Measurements from ENCODE around the gene MCHR1. TPM values are rescaled to one million over a fixed set of nuclear protein-coding genes. Genes with fewer than 3 reads are reported as not detected.
"Not testable (repeated sequence)": the region's sequence is repeated elsewhere in the genome, so short reads cannot be mapped to it uniquely, and the experiment has no call there.

MCHR1 gene
- total RNA-seq, 1 donor from 2014 or later = not detected

GRCh38 chr22:40653361-40653760 is 25.9 kb upstream of the MCHR1 start:
- intact Hi-C loops (cut with DNase I) = no loop called here
- ATAC-seq = no peak

GRCh38 chr22:40654522-40655167 is 24.6 kb upstream of the MCHR1 start:
- Histone ChIP-seq H3K36me3 (no peaks in the 10 kb centered on the region), H3K27me3 (no peaks in the 10 kb centered on the region), H3K4me3 (no peak overlapping the region), H3K4me1 (peaks cover 13% of the 10 kb centered on the region), H3K27ac (no peak overlapping the region), H3K9me3 (no peaks in the 10 kb centered on the region)
- peak; percentile 28 for TF ChIP-seq CTCF (IDR thresholded peaks at IDR 0.05)
- peak; percentile 5 for ATAC-seq
- intact Hi-C loops (cut with DNase I) = no loop called here
- DNase-seq = no peak

More at GRCh38 chr22:40653361-40653760, 25.9 kb upstream of the MCHR1 start:
- no peaks in the 10 kb centered on the region for H3K36me3 ChIP-seq
- no peak overlapping the region for H3K4me3 ChIP-seq
- no peak overlapping the region for H3K27ac ChIP-seq
- H3K27me3 ChIP-seq = no peaks in the 10 kb centered on the region
- DNase-seq = no peak
- H3K9me3 ChIP-seq = no peaks in the 10 kb centered on the region
- no peak for TF ChIP-seq CTCF (IDR thresholded peaks at IDR 0.05)
- H3K4me1 ChIP-seq = peaks cover 13% of the 10 kb centered on the region

- ATAC-seq; H3K4me3 ChIP-seq; intact Hi-C loops (cut with DNase I); H3K9me3 ChIP-seq; H3K36me3 ChIP-seq; DNase-seq; H3K27me3 ChIP-seq; H3K27ac ChIP-seq: not testable (repeated sequence)
- H3K4me1 ChIP-seq = peaks cover 13% of the 10 kb centered on the region
These were observed 23.3 kb upstream of the MCHR1 start for GRCh38 chr22:40655941-40656340.

GRCh38 chr22:40656651-40657050 is 22.6 kb upstream of the MCHR1 start:
- H3K36me3 ChIP-seq; DNase-seq; H3K4me3 ChIP-seq; H3K27me3 ChIP-seq; intact Hi-C loops (cut with DNase I); H3K9me3 ChIP-seq; ATAC-seq; H3K27ac ChIP-seq: not testable (repeated sequence)
- H3K4me1 ChIP-seq = peaks cover 13% of the 10 kb centered on the region

GRCh38 chr22:40659166-40659565 is 20.1 kb upstream of the MCHR1 start:
- TF ChIP-seq CTCF (IDR thresholded peaks at IDR 0.05) = no peak
- Histone ChIP-seq H3K27me3 (no peaks in the 10 kb centered on the region), H3K4me1 (peaks cover 7% of the 10 kb centered on the region), H3K4me3 (no peak overlapping the region), H3K27ac (no peak overlapping the region), H3K36me3 (no peaks in the 10 kb centered on the region), H3K9me3 (no peaks in the 10 kb centered on the region)
- ATAC-seq = no peak
- DNase-seq = no peak
- intact Hi-C loops (cut with DNase I) = no loop called here

- intact Hi-C loops (cut with DNase I) = no loop called here
- Histone ChIP-seq H3K4me1 (no peaks in the 10 kb centered on the region), H3K4me3 (no peak overlapping the region), H3K36me3 (no peaks in the 10 kb centered on the region), H3K27me3 (no peaks in the 10 kb centered on the region), H3K9me3 (no peaks in the 10 kb centered on the region), H3K27ac (no peak overlapping the region)
- TF ChIP-seq CTCF (IDR thresholded peaks at IDR 0.05) = no peak
- no peak for DNase-seq
- ATAC-seq = peak; percentile 41
These were observed 18.6 kb upstream of the MCHR1 start for GRCh38 chr22:40660730-40661129.

GRCh38 chr22:40661671-40662070 is 17.6 kb upstream of the MCHR1 start:
- no peak for ATAC-seq
- H3K4me3 ChIP-seq = no peak overlapping the region
- intact Hi-C loops (cut with DNase I) = no loop called here
- no peaks in the 10 kb centered on the region for H3K36me3 ChIP-seq
- no peak for TF ChIP-seq CTCF (IDR thresholded peaks at IDR 0.05)
- H3K4me1 ChIP-seq = no peaks in the 10 kb centered on the region
- no peaks in the 10 kb centered on the region for H3K9me3 ChIP-seq
- no peak for DNase-seq
- no peaks in the 10 kb centered on the region for H3K27me3 ChIP-seq
- H3K27ac ChIP-seq = no peak overlapping the region

Measured in upper lobe of right lung (tissue), 1 donor.